NCI-H345 treated with DMSO at 0.1 percent for 48 hours (cell line): ENCODE results near the gene NRTN.
A peak's percentile ranks its signal among the peaks of the same experiment; 100 is the strongest.

Experiments
- DNase-seq: peaks from one replicate; lab custom pipeline; 2025; ENCODE audit not compliant: unreplicated experiment; lab: John Stamatoyannopoulos, UW

NRTN gene

GRCh38 chr19:5811117-5811516 lies 6.2 kb downstream of the NRTN start:
- no peak for DNase-seq

- DNase-seq = no peak
These were observed 9.4 kb downstream of the NRTN start for GRCh38 chr19:5814123-5814851.

GRCh38 chr19:5814852-5815246 lies 10.0 kb downstream of the NRTN start:
- DNase-seq = no peak

- DNase-seq = no peak
These were observed 12.4 kb downstream of the NRTN start for GRCh38 chr19:5817218-5817617.

- no peak for DNase-seq
These were observed 13.7 kb downstream of the NRTN start for GRCh38 chr19:5818594-5818993.

GRCh38 chr19:5820785-5821184 lies 15.9 kb downstream of the NRTN start:
- DNase-seq = no peak

GRCh38 chr19:5821521-5822180 lies 16.8 kb downstream of the NRTN start:
- DNase-seq = no peak

GRCh38 chr19:5822181-5822844 lies 17.4 kb downstream of the NRTN start:
- DNase-seq = peak; percentile 11

GRCh38 chr19:5823579-5824281 lies 18.9 kb downstream of the NRTN start:
- DNase-seq = no peak

GRCh38 chr19:5824751-5825150 lies 19.9 kb downstream of the NRTN start:
- no peak for DNase-seq

GRCh38 chr19:5825178-5825577 lies 20.3 kb downstream of the NRTN start:
- DNase-seq = no peak

GRCh38 chr19:5826531-5827341 lies 21.9 kb downstream of the NRTN start:
- peak; percentile 98 for DNase-seq

GRCh38 chr19:5827342-5827890 lies 22.5 kb downstream of the NRTN start:
- DNase-seq = no peak

GRCh38 chr19:5827891-5828660 lies 23.2 kb downstream of the NRTN start:
- peak; percentile 98 for DNase-seq

- peak; percentile 70 for DNase-seq
These were observed 24.0 kb downstream of the NRTN start for GRCh38 chr19:5828661-5829566.

GRCh38 chr19:5829567-5830310 lies 24.9 kb downstream of the NRTN start:
- DNase-seq = no peak

GRCh38 chr19:5831159-5831558 lies 26.3 kb downstream of the NRTN start:
- DNase-seq = no peak

GRCh38 chr19:5832061-5832460 lies 27.2 kb downstream of the NRTN start:
- DNase-seq = no peak
